HTERT RPE-1 (cell line): Measurements from ENCODE around the gene TMC6.
"Not testable (repeated sequence)": the region's sequence is repeated elsewhere in the genome, so short reads cannot be mapped to it uniquely, and the experiment has no call there.

Experiments used
- in situ Hi-C: fragments of 300-500 bp; cut with MboI; formaldehyde crosslinking; loops from 4 replicates; pipeline ENCODE4 v1.14.3; 2020; ENCODE audit warnings: low sequenced_read_pairs

TMC6 gene

GRCh38 chr17:78128551-78129350 lies at the start of gene TMC6:
TMC6 (minus strand) TSS chr17:78128755; CDS start chr17:78126832, 1,923 bp downstream.
- in situ Hi-C loops, result no loop called here

GRCh38 chr17:78176548-78177025 lies 48.0 kb upstream of the TMC6 start:
- in situ Hi-C loops, result no loop called here

- in situ Hi-C loops, result no loop called here
These were observed 47.1 kb upstream of the TMC6 start for GRCh38 chr17:78175643-78175981.

- in situ Hi-C loops, result no loop called here
These were observed 46.5 kb upstream of the TMC6 start for GRCh38 chr17:78174870-78175642.

- in situ Hi-C loops, result no loop called here
These were observed 45.9 kb upstream of the TMC6 start for GRCh38 chr17:78174346-78174869.

GRCh38 chr17:78173097-78173715 lies 44.7 kb upstream of the TMC6 start:
- in situ Hi-C loops, result no loop called here

GRCh38 chr17:78172249-78173051 lies 43.9 kb upstream of the TMC6 start:
- in situ Hi-C loops, result no loop called here

GRCh38 chr17:78171591-78172248 lies 43.2 kb upstream of the TMC6 start:
- in situ Hi-C loops, result not testable (repeated sequence)

- in situ Hi-C loops, result no loop called here
These were observed 42.4 kb upstream of the TMC6 start for GRCh38 chr17:78170692-78171590.

- in situ Hi-C loops, result no loop called here
These were observed 40.6 kb upstream of the TMC6 start for GRCh38 chr17:78168903-78169793.

GRCh38 chr17:78168242-78168902 lies 39.8 kb upstream of the TMC6 start, which contains the start of gene SYNGR2:
SYNGR2 (plus strand) TSS chr17:78168581; CDS start chr17:78168617, 36 bp downstream.
- in situ Hi-C loops, result no loop called here

- in situ Hi-C loops, result no loop called here
These were observed 37.9 kb upstream of the TMC6 start for GRCh38 chr17:78166416-78166815.

GRCh38 chr17:78164748-78165607 lies 36.4 kb upstream of the TMC6 start:
- in situ Hi-C loops, result no loop called here

GRCh38 chr17:78163881-78164747 lies 35.6 kb upstream of the TMC6 start:
- in situ Hi-C loops, result no loop called here

GRCh38 chr17:78159575-78160158 lies 31.1 kb upstream of the TMC6 start:
- in situ Hi-C loops, result no loop called here
